Fibroblast of lung (primary cell): ENCODE results near the gene CNN3.

Experiments used
- CTCF ChIP-seq, 2 donors: IDR thresholded peaks in 1 of 2; conservative IDR thresholded peaks in 1 of 2; 1 replicate in 1 of 2; 2 replicates in 1 of 2; pipeline ENCODE4 v1.5.1; 2011 to 2012; ENCODE audit warnings: low read length in 2 of 2, control low read depth in 1 of 2, inconsistent platforms in 1 of 2, low read depth in 1 of 2, mild to moderate bottlenecking in 1 of 2
- EZH2 ChIP-seq: IDR thresholded peaks from 2 replicates; pipeline ENCODE4 v1.5.1; 2012; ENCODE audit warnings: low read length, control low read depth, mild to moderate bottlenecking; ENCODE audit errors: missing control alignments

DNA sequence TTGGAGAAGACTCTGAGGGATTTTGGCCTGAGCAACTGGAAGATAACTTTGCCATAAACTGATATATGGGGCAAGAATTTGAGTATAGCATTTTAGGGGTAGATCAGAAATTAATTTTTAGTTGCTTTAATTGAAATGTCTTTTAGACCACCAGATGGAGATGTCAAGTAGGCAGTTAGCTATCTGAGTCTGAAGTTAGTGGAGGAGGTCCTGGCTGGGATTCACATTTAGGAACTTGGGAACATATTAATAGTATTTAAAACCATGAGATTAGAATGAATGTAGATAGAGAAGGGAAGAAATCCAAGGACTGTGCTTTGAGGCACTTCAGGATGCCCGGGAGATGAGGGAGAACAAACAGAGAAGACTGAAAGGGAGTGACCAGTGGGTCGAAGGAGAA, 74.1 kb downstream of the CNN3 start:
- TF ChIP-seq CTCF (conservative IDR thresholded peaks at IDR 0.05 in 1 of 2, IDR thresholded peaks at IDR 0.05 in 1 of 2; ENCODE audit: low read depth in 1 of 2, low read length in 2 of 2) = peak; percentile 15 to 17
- no peak for TF ChIP-seq EZH2
